Activated CD4-positive, alpha-beta T cell treated with anti-CD3 and anti-CD28 coated beads for 4 hours (primary cell): ENCODE results near the gene CD34.

Experiments
- DNase-seq, 2 donors: peaks; one replicate each; pipeline ENCODE4 v3.0.0-alpha.2; 2020

Gene CD34

GRCh38 chr1:207871117-207871649 lies 39.7 kb downstream of the CD34 start:
- no peak for DNase-seq

GRCh38 chr1:207870306-207871031 lies 40.5 kb downstream of the CD34 start:
- no peak for DNase-seq

DNA sequence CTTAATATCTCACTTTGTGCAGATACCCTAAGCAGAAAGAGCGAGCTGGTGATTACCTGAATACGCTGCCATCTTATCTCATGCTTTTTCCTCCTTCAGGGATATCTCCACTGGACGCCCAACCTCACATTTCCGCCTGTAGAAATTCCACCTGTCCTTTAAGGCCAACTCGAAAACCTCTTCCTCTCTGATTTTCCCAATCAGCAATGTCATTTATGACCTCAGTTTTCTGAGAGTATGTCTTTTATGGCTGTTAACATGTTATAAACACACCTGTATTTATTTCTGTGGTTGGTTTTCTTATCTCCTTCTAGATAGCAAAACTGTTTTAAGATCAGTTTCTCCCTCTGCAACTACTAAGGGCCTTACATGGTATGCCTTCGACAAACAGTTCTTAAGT lies 41.1 kb downstream of the CD34 start:
- DNase-seq: no peak

DNA sequence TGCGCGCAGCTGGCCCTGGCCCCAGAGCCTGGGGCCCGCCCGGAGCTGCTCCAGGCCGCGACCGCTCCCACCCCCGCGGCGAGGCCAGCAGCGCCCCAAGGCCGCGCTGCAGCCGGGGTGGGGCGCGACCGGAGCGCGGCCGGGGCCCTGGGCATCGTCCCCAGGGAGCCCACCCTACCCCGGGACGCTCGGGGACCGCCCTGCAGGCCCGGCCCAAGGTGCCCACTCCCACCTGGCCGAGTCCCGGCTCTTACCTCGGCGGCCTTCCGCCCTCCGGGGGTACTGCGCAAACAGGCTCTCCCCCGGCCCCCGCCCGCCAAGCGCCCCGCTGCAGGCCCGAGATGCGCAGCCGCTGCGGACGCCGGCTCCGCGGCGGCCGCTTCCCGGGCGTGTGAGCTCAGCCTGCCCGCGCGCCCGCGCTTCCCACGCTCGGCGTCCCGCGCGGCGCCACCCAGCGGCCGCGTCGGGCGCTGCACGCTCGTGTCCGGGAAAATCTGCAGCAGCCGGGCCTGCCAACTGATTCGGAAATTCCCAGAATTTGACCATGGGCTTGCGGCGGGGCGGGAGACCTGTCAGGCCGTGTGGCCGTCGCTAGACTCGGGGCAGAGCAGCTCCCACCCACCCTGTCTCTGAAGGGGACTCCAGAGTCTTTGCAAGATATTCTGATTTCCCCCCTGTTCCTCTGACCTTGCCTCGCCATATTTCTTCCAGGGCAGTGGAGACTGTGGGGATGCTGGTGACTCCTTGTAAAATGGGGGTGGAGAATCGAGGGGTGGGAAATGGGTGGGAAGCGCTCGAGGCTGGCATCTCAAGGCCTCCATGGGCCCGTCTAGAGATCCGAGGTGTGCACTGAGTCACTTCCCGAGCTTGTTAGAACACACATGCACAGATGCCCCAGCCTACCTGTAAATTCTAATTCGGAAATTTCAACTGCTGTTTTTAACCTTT lies 41.9 kb downstream of the CD34 start:
- peak; percentile 58 to 65 for DNase-seq

- DNase-seq: peak in 1 of 2 donors; percentile 8
Observed at GRCh38 chr1:207868251-207868773, 42.6 kb downstream of the CD34 start.

- peak in 1 of 2 donors; percentile 11 for DNase-seq
Observed at GRCh38 chr1:207867136-207868109, 43.5 kb downstream of the CD34 start.

- peak; percentile 32 to 38 for DNase-seq
Observed at GRCh38 chr1:207866471-207867135, 44.3 kb downstream of the CD34 start.

- DNase-seq: peak; percentile 36 to 40
Observed at GRCh38 chr1:207863893-207864535, 46.9 kb downstream of the CD34 start.

DNA sequence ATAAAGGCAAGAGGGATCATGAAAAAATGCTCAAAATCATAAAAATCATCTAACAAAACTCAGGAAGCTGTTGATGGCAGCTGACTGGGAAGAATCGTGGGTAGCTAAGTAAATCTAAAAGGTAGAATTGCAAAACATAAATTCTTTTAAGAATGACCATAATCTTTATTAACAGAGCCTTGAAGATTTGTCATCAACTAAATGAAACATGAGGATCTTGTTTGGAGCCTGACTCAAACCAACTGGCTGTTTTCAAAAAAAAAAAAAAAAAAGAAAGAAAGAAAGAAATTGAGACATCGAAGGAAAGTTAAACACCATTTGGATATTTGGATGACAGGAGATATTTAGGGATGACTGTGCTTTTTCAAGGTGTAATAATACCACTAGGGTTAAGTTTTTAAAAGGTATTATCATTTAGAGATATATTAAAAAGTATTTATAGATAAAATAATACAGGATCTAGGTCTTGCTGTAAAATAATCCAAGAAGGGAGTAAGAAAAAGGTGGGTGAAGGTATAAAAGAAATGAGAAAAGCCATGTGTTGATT lies 48.6 kb downstream of the CD34 start:
- DNase-seq: no peak

GRCh38 chr1:207861442-207862177 lies 49.3 kb downstream of the CD34 start:
- DNase-seq: peak; percentile 31 to 32

GRCh38 chr1:207860531-207860930 lies 50.4 kb downstream of the CD34 start:
- DNase-seq: no peak

- DNase-seq: no peak
Observed at GRCh38 chr1:207858806-207859205, 52.1 kb downstream of the CD34 start.

DNA sequence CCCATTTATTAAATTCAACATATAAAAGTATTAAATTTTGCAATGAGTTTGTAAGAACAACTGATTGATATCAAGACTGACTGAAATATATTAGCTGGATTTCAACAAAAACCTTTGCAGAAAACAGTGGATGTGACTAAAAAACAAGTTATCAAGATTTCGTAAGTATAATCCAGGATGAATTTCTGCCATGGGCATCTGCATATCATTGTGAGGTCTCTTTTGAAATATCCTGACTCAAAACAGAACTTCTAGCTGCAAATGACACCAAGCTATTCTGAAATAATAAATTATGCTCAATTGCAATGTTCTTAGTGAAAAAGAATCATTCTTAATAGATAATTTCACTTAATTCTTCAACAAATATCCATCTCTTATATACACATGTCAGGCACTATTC lies 52.6 kb downstream of the CD34 start:
- no peak for DNase-seq

GRCh38 chr1:207857447-207857846 lies 53.5 kb downstream of the CD34 start:
- DNase-seq: no peak

DNA sequence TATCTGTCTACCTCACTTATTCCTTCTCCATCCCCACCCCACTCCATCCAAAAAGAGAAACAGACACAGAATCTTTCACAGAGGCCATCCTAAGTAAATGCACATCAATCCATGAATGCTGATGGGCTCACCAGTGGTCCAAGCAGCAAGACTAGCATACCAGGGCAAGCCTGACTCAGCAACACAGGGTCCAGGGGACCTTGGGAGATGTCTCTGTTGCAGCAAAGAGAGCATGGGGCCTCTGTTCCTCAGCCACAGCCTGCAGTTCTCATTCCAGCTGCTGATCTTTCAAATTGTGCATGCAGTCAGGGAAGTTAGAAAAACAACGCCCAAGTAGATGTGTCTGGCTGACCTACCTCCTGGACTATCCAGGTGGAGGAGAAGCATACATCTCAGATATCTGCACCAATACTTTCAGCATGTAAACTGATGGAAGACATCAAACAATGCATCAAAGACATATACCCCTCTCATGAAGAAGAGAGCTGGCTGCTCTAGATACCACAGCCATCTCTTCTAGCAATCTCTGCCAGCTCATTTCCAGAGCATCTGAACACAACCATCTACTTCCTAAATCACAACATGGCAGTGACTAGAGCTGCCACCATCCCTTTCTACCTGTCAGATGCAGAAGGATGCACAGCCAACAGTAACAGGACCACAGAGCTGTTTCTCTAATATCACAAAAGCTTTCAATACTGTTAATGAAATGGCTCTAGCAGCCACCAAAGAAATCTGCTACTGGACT lies 54.5 kb downstream of the CD34 start:
- DNase-seq: no peak

DNA sequence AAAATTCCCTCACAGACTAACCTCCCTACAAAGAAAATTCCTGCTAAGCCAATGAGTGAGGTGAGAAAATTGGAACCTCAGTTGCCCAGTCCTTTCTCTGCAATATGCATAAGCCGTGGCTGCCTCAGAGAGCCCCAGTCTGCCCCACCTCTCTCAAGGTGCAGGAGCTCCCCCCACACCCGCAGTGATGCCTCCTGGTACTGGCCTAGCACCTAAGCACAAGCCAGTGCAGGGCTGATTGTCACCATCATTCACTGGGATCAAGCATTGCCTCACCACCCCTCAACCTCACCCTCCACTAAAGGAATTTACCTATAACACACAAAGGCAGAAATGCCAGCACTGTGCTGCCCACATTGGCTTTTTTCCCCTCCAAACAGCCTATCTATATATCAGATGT lies 56.9 kb downstream of the CD34 start:
- no peak for DNase-seq

DNA sequence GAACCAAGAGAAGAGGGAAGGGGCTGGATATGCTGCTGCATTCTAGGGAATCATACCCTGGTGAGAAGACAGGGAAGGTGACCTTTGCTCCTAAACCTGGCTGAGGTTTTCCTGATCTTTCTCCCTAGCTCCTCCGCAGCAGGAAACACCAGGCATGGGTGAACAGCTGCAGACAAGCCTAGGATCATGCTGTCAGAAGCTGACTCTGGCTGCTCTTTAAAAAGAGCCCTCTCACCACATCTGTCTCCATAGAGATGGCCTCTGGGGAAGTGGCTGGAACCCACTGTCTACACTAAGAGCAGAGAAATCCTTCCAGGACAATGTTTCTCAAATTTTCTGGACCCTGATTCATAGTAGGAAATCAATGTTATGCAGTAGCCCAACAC lies 57.6 kb downstream of the CD34 start:
- no peak for DNase-seq

- DNase-seq: no peak
Observed at GRCh38 chr1:207852576-207853371, 58.2 kb downstream of the CD34 start.
